Adrenal gland (tissue), 5 donors: Measurements from ENCODE around the gene MAP4.

Experiments used
- CTCF ChIP-seq, 6 experiments: fragments of 450-650 bp in 4 of 6; fragments of 200-600 bp in 2 of 6; sonication (generic) in 1 of 6; IDR thresholded peaks; 1 replicate in 5 of 6; 2 replicates in 1 of 6; pipeline versions ENCODE4 v1.5.1 to v1.8.0; 2016 to 2021; ENCODE audit warnings: antibody characterized with exemption in 6 of 6, mild to moderate bottlenecking in 2 of 6, moderate library complexity in 1 of 6
- POLR2A ChIP-seq, 2 donors: fragments of 450-650 bp; IDR thresholded peaks; one replicate each; pipeline ENCODE4 v1.6.1; 2017; ENCODE audit warnings: antibody characterized with exemption in 2 of 2, mild to moderate bottlenecking in 2 of 2, moderate library complexity in 1 of 2
- donor health status: DM: no; HTN: no; CAD: no.

GRCh38 chr3:47852604-47853602 is 163.3 kb downstream of the MAP4 start:
- no peak for TF ChIP-seq CTCF (IDR thresholded peaks at IDR 0.05)
- no peak for TF ChIP-seq POLR2A (IDR thresholded peaks at IDR 0.05)
